ENCODE data around the gene BSN. TPM values are rescaled to one million over a fixed set of nuclear protein-coding genes. Genes with fewer than 3 reads are reported as not detected.

The BSN gene
- total RNA-seq, 4 donors from 2014 or later: 0.11 to 0.19 (median 0.16) TPM

DNA sequence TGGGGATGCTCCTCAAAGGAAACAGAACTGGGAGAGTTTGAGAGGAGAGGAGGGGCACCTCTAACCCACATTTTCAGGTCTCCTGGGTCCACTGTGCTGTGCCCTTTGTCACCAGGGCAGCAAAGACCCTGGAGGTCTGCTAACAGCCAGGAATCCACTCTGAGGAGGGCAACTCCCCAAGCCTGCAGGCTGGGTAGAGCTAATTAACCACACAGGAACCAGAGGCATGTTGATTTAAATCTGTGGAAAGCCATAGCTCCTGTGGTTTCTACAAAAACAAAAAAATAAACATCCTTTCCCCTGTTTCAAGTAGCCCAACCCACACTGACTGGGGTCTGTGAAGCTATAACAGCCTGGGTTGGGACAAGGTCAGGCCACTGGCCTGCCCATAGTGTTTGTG is 2.2 kb upstream of the BSN start:
- TF ChIP-seq, protein P1, sequence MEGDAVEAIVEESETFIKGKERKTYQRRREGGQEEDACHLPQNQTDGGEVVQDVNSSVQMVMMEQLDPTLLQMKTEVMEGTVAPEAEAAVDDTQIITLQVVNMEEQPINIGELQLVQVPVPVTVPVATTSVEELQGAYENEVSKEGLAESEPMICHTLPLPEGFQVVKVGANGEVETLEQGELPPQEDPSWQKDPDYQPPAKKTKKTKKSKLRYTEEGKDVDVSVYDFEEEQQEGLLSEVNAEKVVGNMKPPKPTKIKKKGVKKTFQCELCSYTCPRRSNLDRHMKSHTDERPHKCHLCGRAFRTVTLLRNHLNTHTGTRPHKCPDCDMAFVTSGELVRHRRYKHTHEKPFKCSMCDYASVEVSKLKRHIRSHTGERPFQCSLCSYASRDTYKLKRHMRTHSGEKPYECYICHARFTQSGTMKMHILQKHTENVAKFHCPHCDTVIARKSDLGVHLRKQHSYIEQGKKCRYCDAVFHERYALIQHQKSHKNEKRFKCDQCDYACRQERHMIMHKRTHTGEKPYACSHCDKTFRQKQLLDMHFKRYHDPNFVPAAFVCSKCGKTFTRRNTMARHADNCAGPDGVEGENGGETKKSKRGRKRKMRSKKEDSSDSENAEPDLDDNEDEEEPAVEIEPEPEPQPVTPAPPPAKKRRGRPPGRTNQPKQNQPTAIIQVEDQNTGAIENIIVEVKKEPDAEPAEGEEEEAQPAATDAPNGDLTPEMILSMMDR (IDR thresholded peaks at IDR 0.05): no peak
- no peak for TF ChIP-seq POLR2A (IDR thresholded peaks at IDR 0.05)
- Histone ChIP-seq H3K36me3 (no peaks in the 10 kb centered on the region), H3K4me3 (no peak overlapping the region), H3K4me1 (peaks cover 16 to 20% (median 16%) of the 10 kb centered on the region in 3 donors), H3K27me3 (peaks cover 0 to 60% (median 0%) of the 10 kb centered on the region in 4 donors), H3K27ac (no peak overlapping the region), H3K9me3 (no peaks in the 10 kb centered on the region)
- intact Hi-C loops (cut with DNase I): no loop called here
- no peak for DNase-seq

DNA sequence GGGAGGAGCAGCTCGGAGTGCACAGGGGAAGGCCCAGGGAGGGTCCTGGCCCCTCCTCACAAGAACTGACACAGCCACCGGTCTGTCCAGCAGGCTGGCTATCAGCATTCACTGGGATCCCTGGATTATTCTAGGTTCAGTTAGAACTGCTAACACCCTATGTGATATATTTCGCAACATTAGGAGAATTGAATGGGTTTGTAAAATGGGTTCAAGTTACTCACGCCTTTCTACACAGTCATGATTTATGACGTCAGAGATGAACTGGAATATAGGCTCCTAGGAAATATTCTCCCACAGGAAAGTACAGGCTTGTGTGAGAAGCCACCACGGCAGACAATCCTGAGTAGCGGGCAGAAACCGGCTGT is 969 bp upstream of the BSN start:
- Histone ChIP-seq H3K4me3 (peak overlapping the region in 3 of 4 donors; percentile 57 to 69 (median 58)), H3K9me3 (no peaks in the 10 kb centered on the region), H3K4me1 (peaks cover 16 to 20% (median 16%) of the 10 kb centered on the region in 3 donors), H3K27ac (peak overlapping the region in 2 of 4 donors; percentile 56 to 68), H3K27me3 (peaks cover 0 to 54% (median 0%) of the 10 kb centered on the region in 4 donors), H3K36me3 (no peaks in the 10 kb centered on the region)
- no peak for DNase-seq
- no peak for TF ChIP-seq POLR2A (IDR thresholded peaks at IDR 0.05)
- TF ChIP-seq, protein P1 (IDR thresholded peaks at IDR 0.05): no peak
- intact Hi-C loops (cut with DNase I): no loop called here
- WGBS, 2 donors: 47 to 51% methylated on average over 7 to 8 of the region's 8 CpGs

DNA sequence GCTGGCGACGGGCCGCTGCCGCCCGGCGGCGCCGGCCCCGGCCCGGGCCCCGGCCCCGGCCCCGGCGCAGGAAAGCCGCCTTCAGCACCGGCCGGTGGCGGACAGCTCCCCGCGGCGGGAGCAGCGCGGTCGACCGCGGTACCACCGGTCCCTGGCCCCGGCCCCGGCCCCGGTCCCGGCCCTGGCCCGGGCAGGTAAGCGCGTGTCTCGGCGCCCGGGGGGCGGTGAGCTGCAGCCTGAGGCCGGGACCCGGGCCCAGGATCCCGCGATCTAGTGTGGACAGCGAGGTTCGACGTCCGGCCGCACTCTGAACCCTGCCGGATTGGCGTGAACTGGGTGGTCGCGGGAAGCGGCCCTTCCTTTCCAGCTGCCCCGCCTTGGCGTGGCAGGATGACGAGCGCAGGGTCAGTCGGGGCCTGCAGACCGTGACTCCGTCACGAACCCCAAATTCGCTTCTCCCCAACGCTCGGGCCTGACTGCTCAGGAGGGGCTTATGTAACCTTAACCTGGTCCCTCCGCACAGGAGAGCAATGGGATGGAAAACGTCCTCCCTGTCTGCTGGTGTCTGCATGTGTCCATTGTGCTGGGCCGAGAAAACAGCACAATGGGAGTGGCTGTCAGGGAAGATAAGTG is 472 bp downstream of the BSN start:
- no peak for TF ChIP-seq POLR2A (IDR thresholded peaks at IDR 0.05)
- TF ChIP-seq, protein P1 (IDR thresholded peaks at IDR 0.05): no peak
- Histone ChIP-seq H3K27me3 (peaks cover 0 to 48% (median 0%) of the 10 kb centered on the region in 4 donors), H3K9me3 (no peaks in the 10 kb centered on the region), H3K4me1 (peaks cover 16 to 20% (median 16%) of the 10 kb centered on the region in 3 donors), H3K4me3 (peak overlapping the region; percentile 15 to 69 (median 42)), H3K27ac (peak overlapping the region in 1 of 4 donors; percentile 68), H3K36me3 (no peaks in the 10 kb centered on the region)
- DNase-seq: no peak
- intact Hi-C loops (cut with DNase I): no loop called here
- WGBS, 2 donors: 4 to 7% methylated on average over 2 to 23 of the region's 66 CpGs

- peaks cover 16 to 20% (median 16%) of the 10 kb centered on the region in 3 donors for H3K4me1 ChIP-seq
- intact Hi-C loops (cut with DNase I): no loop called here
- no peak overlapping the region for H3K27ac ChIP-seq
- H3K36me3 ChIP-seq: no peaks in the 10 kb centered on the region
- no peak for TF ChIP-seq POLR2A (IDR thresholded peaks at IDR 0.05)
- TF ChIP-seq, protein P1 (IDR thresholded peaks at IDR 0.05): no peak
- H3K9me3 ChIP-seq: no peaks in the 10 kb centered on the region
- 83 to 90% methylated on average over 1 to 3 of the region's 3 CpGs for WGBS, 2 donors
- no peak overlapping the region for H3K4me3 ChIP-seq
- peaks cover 0 to 58% (median 0%) of the 10 kb centered on the region in 4 donors for H3K27me3 ChIP-seq
- no peak for DNase-seq
Measured at GRCh38 chr3:49556500-49557275, 2.4 kb downstream of the BSN start.

GRCh38 chr3:49563040-49563578 is 8.8 kb downstream of the BSN start:
- H3K4me3 ChIP-seq: no peak overlapping the region
- H3K27me3 ChIP-seq: peaks cover 0 to 11% (median 0%) of the 10 kb centered on the region in 4 donors
- H3K36me3 ChIP-seq: no peaks in the 10 kb centered on the region
- intact Hi-C loops (cut with DNase I): no loop called here
- DNase-seq: no peak
- 40 to 57% methylated on average over 1 to 4 of the region's 4 CpGs for WGBS, 2 donors
- no peaks in the 10 kb centered on the region for H3K4me1 ChIP-seq
- H3K27ac ChIP-seq: no peak overlapping the region
- H3K9me3 ChIP-seq: no peaks in the 10 kb centered on the region
- no peak for TF ChIP-seq POLR2A (IDR thresholded peaks at IDR 0.05)
- TF ChIP-seq, protein P1 (IDR thresholded peaks at IDR 0.05): peak in 1 of 6 experiments; percentile 22
